Activated CD4-positive, alpha-beta T cell treated with anti-CD3 and anti-CD28 coated beads, Interleukin-2, amount 50 U/mL, for 16 hours (primary cell): Measurements from ENCODE around the gene CCNT2.
"Not testable (repeated sequence)": the region's sequence is repeated elsewhere in the genome, so short reads cannot be mapped to it uniquely, and the experiment has no call there.

Experiments used
- DNase-seq: peaks from one replicate; pipeline ENCODE4 v3.0.0-alpha.2; 2020

CCNT2 gene

GRCh38 chr2:134919341-134920210, 954 bp downstream of the CCNT2 start:
- peak; percentile 68 for DNase-seq

GRCh38 chr2:134924912-134925311, 6.3 kb downstream of the CCNT2 start:
- DNase-seq: no peak

GRCh38 chr2:134926231-134926931, 7.8 kb downstream of the CCNT2 start:
- no peak for DNase-seq

- DNase-seq: no peak
Measured at GRCh38 chr2:134927195-134927594, 8.6 kb downstream of the CCNT2 start.

- DNase-seq: no peak
Measured at GRCh38 chr2:134932864-134933526, 14.4 kb downstream of the CCNT2 start.

GRCh38 chr2:134933732-134934131, 15.1 kb downstream of the CCNT2 start:
- DNase-seq: no peak

GRCh38 chr2:134934150-134934549, 15.5 kb downstream of the CCNT2 start:
- DNase-seq: no peak

- no peak for DNase-seq
Measured at GRCh38 chr2:134934641-134935040, 16.0 kb downstream of the CCNT2 start.

- no peak for DNase-seq
Measured at GRCh38 chr2:134936691-134937090, 18.1 kb downstream of the CCNT2 start.

- DNase-seq: no peak
Measured at GRCh38 chr2:134943540-134943939, 24.9 kb downstream of the CCNT2 start.

GRCh38 chr2:134944975-134945374, 26.4 kb downstream of the CCNT2 start:
- DNase-seq: no peak

- DNase-seq: no peak
Measured at GRCh38 chr2:134946073-134946472, 27.5 kb downstream of the CCNT2 start.

- DNase-seq: no peak
Measured at GRCh38 chr2:134949981-134950708, 31.5 kb downstream of the CCNT2 start.

- no peak for DNase-seq
Measured at GRCh38 chr2:134950886-134951285, 32.3 kb downstream of the CCNT2 start.

- no peak for DNase-seq
Measured at GRCh38 chr2:134952608-134953007, 34.0 kb downstream of the CCNT2 start.

GRCh38 chr2:134954065-134954464, 35.4 kb downstream of the CCNT2 start:
- DNase-seq: no peak

GRCh38 chr2:134955744-134956143, 37.1 kb downstream of the CCNT2 start:
- DNase-seq: no peak

GRCh38 chr2:134957477-134957876, 38.9 kb downstream of the CCNT2 start:
- DNase-seq: no peak

GRCh38 chr2:134967166-134967565, 48.5 kb downstream of the CCNT2 start:
- not testable (repeated sequence) for DNase-seq

GRCh38 chr2:134973241-134974138, 54.9 kb downstream of the CCNT2 start:
- DNase-seq: peak; percentile 41

GRCh38 chr2:134975281-134976009, 56.8 kb downstream of the CCNT2 start:
- DNase-seq: no peak
